AG09309 (cell line): Measurements from ENCODE around the gene XPC.

Experiments
- DNase-seq: peaks from one replicate; pipeline ENCODE4 v3.0.0-alpha.2; 2010; ENCODE audit warnings: low read depth
- H3K4me3 ChIP-seq: 2 replicates; pipeline ENCODE4 v1.5.1; 2011; ENCODE audit warnings: mild to moderate bottlenecking, low read depth, low read length, moderate library complexity; ENCODE audit not compliant: control insufficient read depth
- CTCF ChIP-seq: IDR thresholded peaks from 2 replicates; pipeline ENCODE4 v1.5.1; 2011; ENCODE audit warnings: mild to moderate bottlenecking, low read depth, low read length, inconsistent platforms; ENCODE audit not compliant: insufficient read depth, control insufficient read depth; ENCODE audit errors: missing control alignments

Gene XPC

GRCh38 chr3:14147617-14148016, 30.8 kb downstream of the XPC start:
- no peak overlapping the region for H3K4me3 ChIP-seq
- DNase-seq: no peak
- TF ChIP-seq CTCF: no peak

- TF ChIP-seq CTCF: no peak
- no peak for DNase-seq
- no peak overlapping the region for H3K4me3 ChIP-seq
These were observed 31.4 kb downstream of the XPC start for GRCh38 chr3:14147066-14147435.

- no peak for DNase-seq
- TF ChIP-seq CTCF: no peak
- no peak overlapping the region for H3K4me3 ChIP-seq
These were observed 31.9 kb downstream of the XPC start for GRCh38 chr3:14146381-14147065.

GRCh38 chr3:14145670-14146380, 32.6 kb downstream of the XPC start:
- DNase-seq: no peak
- no peak for TF ChIP-seq CTCF
- H3K4me3 ChIP-seq: no peak overlapping the region

- TF ChIP-seq CTCF: no peak
- DNase-seq: no peak
- no peak overlapping the region for H3K4me3 ChIP-seq
These were observed 33.2 kb downstream of the XPC start for GRCh38 chr3:14145236-14145635.

GRCh38 chr3:14144423-14145075, 33.9 kb downstream of the XPC start:
- DNase-seq: peak; percentile 99
- no peak for TF ChIP-seq CTCF
- H3K4me3 ChIP-seq: peak overlapping the region; percentile 11; the same call in 1 of the 2 replicates
